IMR-90 (cell line): ENCODE results near the gene MPG. TPM values are rescaled to one million over a fixed set of nuclear protein-coding genes. Genes with fewer than 3 reads are reported as not detected.

Source experiments
- ATAC-seq: fragments of 200-7000 bp; cut with Tn5 transposase; 2 replicates; pipeline ENCODE4 v1.9.1; 2020; ENCODE audit warnings: low read depth, mild to moderate bottlenecking, moderate library complexity
- BruUV-seq: library from RNA; stranded (reverse); fragments of 400-500 nt; replicated peaks from 2 replicates; lab custom pipeline; 2021; lab: Mats Ljungman, UMichigan
- CTCF ChIA-PET: fragments of 300-600 bp; formaldehyde crosslinking; extraction: SDS; loops from one replicate; lab custom pipeline; 2021; ENCODE audit warnings: antibody characterized with exemption; lab: Yijun Ruan, JAX
- POLR2A ChIA-PET: fragments of 300-600 bp; sonication (Branson Sonifier 250); formaldehyde crosslinking; loops from one replicate; lab custom pipeline; 2022; ENCODE audit warnings: antibody characterized with exemption; ENCODE audit not compliant: unreplicated experiment; lab: Charles Lee
- DNase-seq: peaks from one replicate; pipeline ENCODE4 v3.0.0; 2013
- H2AFZ ChIP-seq: replicated peaks from 2 replicates; pipeline ENCODE3; 2013; ENCODE audit warnings: low read length, mild to moderate bottlenecking; ENCODE audit not compliant: poor library complexity
- H2AK5ac ChIP-seq: 2 replicates; pipeline ENCODE4 v1.6.1; 2013; ENCODE audit warnings: low read depth, low read length, inconsistent platforms
- H2AK9ac ChIP-seq: replicated peaks from 2 replicates; pipeline ENCODE3; 2013; ENCODE audit warnings: mild to moderate bottlenecking, low read depth, low read length, moderate library complexity; ENCODE audit not compliant: poor library complexity
- H2BK120ac ChIP-seq: 2 replicates; pipeline ENCODE4 v1.6.1; 2013; ENCODE audit warnings: low read depth, low read length, inconsistent platforms
- H2BK15ac ChIP-seq: 3 replicates; pipeline ENCODE4 v1.6.1; 2013; ENCODE audit warnings: low read depth, low read length, inconsistent platforms
- H2BK20ac ChIP-seq: 2 replicates; pipeline ENCODE4 v1.6.1; 2013; ENCODE audit warnings: low read depth, mild to moderate bottlenecking, inconsistent platforms, low read length, moderate library complexity
- H2BK5ac ChIP-seq: 2 replicates; pipeline ENCODE4 v1.6.1; 2013; ENCODE audit warnings: mild to moderate bottlenecking, low read depth, low read length, inconsistent platforms; ENCODE audit not compliant: poor library complexity, severe bottlenecking
- H3K14ac ChIP-seq: replicated peaks from 2 replicates; pipeline ENCODE4 v1.6.1; 2013; ENCODE audit warnings: low read depth, low read length, inconsistent platforms
- H3K18ac ChIP-seq: 2 replicates; pipeline ENCODE4 v1.6.1; 2013; ENCODE audit warnings: low read depth, low read length, control low read depth
- H3K23ac ChIP-seq: 2 replicates; pipeline ENCODE4 v1.6.1; 2013; ENCODE audit warnings: low read depth, low read length, inconsistent platforms
- H3K27ac ChIP-seq: 2 replicates; pipeline ENCODE4 v1.5.1; 2013; ENCODE audit warnings: mild to moderate bottlenecking, control low read depth, low read length; ENCODE audit not compliant: insufficient read depth
- H3K27me3 ChIP-seq: 2 replicates; pipeline ENCODE4 v1.6.1; 2013; ENCODE audit warnings: low read length; ENCODE audit not compliant: control insufficient read depth, insufficient read depth
- H3K36me3 ChIP-seq: 2 replicates; pipeline ENCODE4 v1.6.1; 2013; ENCODE audit warnings: low read length, mixed read lengths; ENCODE audit not compliant: control insufficient read depth, insufficient read depth
- H3K4ac ChIP-seq: 2 replicates; pipeline ENCODE4 v1.6.1; 2013; ENCODE audit warnings: low read depth, low read length, inconsistent platforms
- H3K4me1 ChIP-seq: 2 replicates; pipeline ENCODE4 v1.6.1; 2013; ENCODE audit warnings: low read length, mixed read lengths; ENCODE audit not compliant: control insufficient read depth, insufficient read depth
- H3K4me2 ChIP-seq: 2 replicates; pipeline ENCODE4 v1.6.1; 2013; ENCODE audit warnings: low read depth, mild to moderate bottlenecking, control low read depth, low read length, moderate library complexity
- H3K4me3 ChIP-seq: 2 replicates; pipeline ENCODE4 v1.5.1; 2013; ENCODE audit warnings: low read depth, mild to moderate bottlenecking, control low read depth, low read length, moderate library complexity; ENCODE audit not compliant: insufficient read depth
- H3K56ac ChIP-seq: 2 replicates; pipeline ENCODE4 v1.6.1; 2013; ENCODE audit warnings: low read length, inconsistent platforms; ENCODE audit not compliant: insufficient read depth; ENCODE audit errors: extremely low read depth
- H3K79me1 ChIP-seq, 2 experiments: 2 replicates each; pipeline ENCODE4 v1.6.1; 2013; ENCODE audit warnings: low read length in 2 of 2, inconsistent platforms in 1 of 2, low read depth in 1 of 2
- H3K9ac ChIP-seq: 2 replicates; pipeline ENCODE4 v1.6.1; 2013; ENCODE audit warnings: low read depth, low read length, control low read depth
- H3K9me1 ChIP-seq: 2 replicates; pipeline ENCODE4 v1.6.1; 2013; ENCODE audit warnings: low read length, inconsistent platforms; ENCODE audit not compliant: insufficient read depth
- H3K9me3 ChIP-seq: 2 replicates; pipeline ENCODE4 v1.6.1; 2013; ENCODE audit warnings: low read length; ENCODE audit not compliant: control insufficient read depth, insufficient read depth
- H4K20me1 ChIP-seq: 2 replicates; pipeline ENCODE4 v1.6.1; 2013; ENCODE audit warnings: low read length, inconsistent platforms; ENCODE audit not compliant: insufficient read depth
- H4K5ac ChIP-seq: 2 replicates; pipeline ENCODE4 v1.6.1; 2013; ENCODE audit warnings: mild to moderate bottlenecking, low read depth, low read length, control low read depth
- H4K8ac ChIP-seq, 2 experiments: 2 replicates each; pipeline ENCODE4 v1.6.1; 2013; ENCODE audit warnings: low read depth in 2 of 2, low read length in 2 of 2, control low read depth in 1 of 2, inconsistent platforms in 1 of 2
- H4K91ac ChIP-seq: 2 replicates; pipeline ENCODE4 v1.6.1; 2013; ENCODE audit warnings: low read depth, low read length, inconsistent platforms; ENCODE audit not compliant: insufficient read depth
- BHLHE40 ChIP-seq: fragments of 150-350 bp; IDR thresholded peaks from 2 replicates; pipeline ENCODE4 v1.6.1; 2016; ENCODE audit warnings: mild to moderate bottlenecking, low read depth, low read length
- FOS ChIP-seq: fragments of 150-350 bp; IDR thresholded peaks from 2 replicates; pipeline ENCODE4 v1.6.1; 2016; ENCODE audit warnings: low read depth, low read length
- MAFK ChIP-seq: IDR thresholded peaks from 2 replicates; pipeline ENCODE4 v1.6.1; 2012; ENCODE audit warnings: low read depth, low read length, improper control_type of control experiment
- MXI1 ChIP-seq: IDR thresholded peaks from 2 replicates; pipeline ENCODE4 v1.6.1; 2012; ENCODE audit warnings: low read depth, mild to moderate bottlenecking, low read length, moderate library complexity, borderline replicate concordance
- RAD21 ChIP-seq: IDR thresholded peaks from 2 replicates; pipeline ENCODE4 v1.6.1; 2012; ENCODE audit warnings: low read length, improper control_type of control experiment
- RFX5 ChIP-seq: IDR thresholded peaks from 2 replicates; pipeline ENCODE4 v1.8.0; 2012; ENCODE audit warnings: low read depth, mild to moderate bottlenecking, low read length, moderate library complexity
- WGBS, 2 experiments: methylation state at CpG; one replicate each; pipeline versions ENCODE4 v1.1.5 to v1.1.7; 2013; ENCODE audit warnings: missing lambda C conversion rate in 2 of 2; ENCODE audit not compliant: insufficient read length in 1 of 2; ENCODE audit errors: extremely low coverage in 2 of 2; 5-methylcytosine and 5-hydroxymethylcytosine counted together
- dilution Hi-C: fragments of 300-500 bp; cut with HindIII; formaldehyde crosslinking; loops from one replicate; pipeline ENCODE4 v1.14.3; 2018; ENCODE audit warnings: low sequenced_read_pairs; ENCODE audit not compliant: unreplicated experiment
- in situ Hi-C: fragments of 300-500 bp; cut with MboI; formaldehyde crosslinking; loops from 3 replicates; pipeline ENCODE4 v1.14.3; 2019; ENCODE audit warnings: low sequenced_read_pairs, inconsistent platforms, mixed read lengths
- intact Hi-C: fragments of 100-400 bp; cut with micrococcal nuclease; formaldehyde crosslinking; loops from 2 replicates; pipeline ENCODE4 v1.10.0; 2022
- polyA plus RNA-seq, 3 experiments: library from polyadenylated mRNA; depleted of rRNA; stranded (reverse); fragments of >200 nt; gene quantifications; 2 replicates each; pipeline ENCODE4 v1.2.3, GENCODE V29; 2012; ENCODE audit warnings: low replicate concordance in 1 of 3
- total RNA-seq: library from RNA; depleted of rRNA; stranded (reverse); fragments of >200 nt; gene quantifications from 2 replicates; pipeline ENCODE4 v1.2.3, GENCODE V29; 2012

The MPG gene
- total and polyA plus RNA-seq, 2 of the 4 experiments (the other 2 are of a cell fraction), result 66.7 to 135 TPM

GRCh38 chr16:97822-98221 is 19.8 kb downstream of the MPG start:
- DNase-seq (peak; percentile 53), ATAC-seq (peak; percentile 25; the same call in 1 of the 2 replicates)
- Histone ChIP-seq H2BK20ac (no peak overlapping the region), H3K23ac (no peak overlapping the region), H3K4me3 (no peak overlapping the region), H3K4me1 (peaks cover 3% of the 10 kb centered on the region), H3K27me3 (no peaks in the 10 kb centered on the region), H4K91ac (no peak overlapping the region), H3K56ac (no peak overlapping the region), H2BK120ac (no peak overlapping the region), H4K8ac (no peak overlapping the region), H4K20me1 (peaks cover 32% of the 10 kb centered on the region), H3K14ac (no peak overlapping the region), H3K9me3 (no peaks in the 10 kb centered on the region), H3K79me1 (peaks cover 5 to 48% of the 10 kb centered on the region in 2 experiments; a peak in 3 of 4 replicates), H2AFZ (peak overlapping the region; percentile 33), H3K36me3 (peaks cover 34% of the 10 kb centered on the region), H3K9ac (no peak overlapping the region), H3K4me2 (no peak overlapping the region), H4K5ac (no peak overlapping the region), H2BK5ac (no peak overlapping the region), H3K27ac (no peak overlapping the region), H2AK9ac (peak overlapping the region; percentile 76), H3K4ac (no peak overlapping the region), H2AK5ac (peak overlapping the region; percentile 21; the same call in 1 of the 2 replicates), H2BK15ac (no peak overlapping the region), H3K18ac (no peak overlapping the region), H3K9me1 (no peaks in the 10 kb centered on the region)
- in situ Hi-C loops, result no loop called here
- TF ChIP-seq RFX5 (no peak), MAFK (no peak), MXI1 (no peak), RAD21 (no peak), BHLHE40 (no peak), FOS (no peak)
- CTCF ChIA-PET, result interaction anchor here (1.0 to 2.5 kb wide), 4 partner anchors 9 to 264 kb away, joined by 4 to 24 read pairs (median 6); partner anchors contain the start of gene RHBDF1
- dilution Hi-C loops, result no loop called here
- intact Hi-C loops, result loop anchor here (1.0 kb wide), 2 partner anchors 14 to 33 kb away; no protein-coding TSS in a partner anchor
- POLR2A ChIA-PET, result no interaction called here
- BruUV-seq, result no TSS peak
- WGBS, 2 experiments, result 74% methylated on average over 5 of the region's 8 CpGs; no CpG with 5 or more reads in 1 of the 2 experiments
